ENCODE measurements around the gene TTLL1.

The TTLL1 gene

DNA sequence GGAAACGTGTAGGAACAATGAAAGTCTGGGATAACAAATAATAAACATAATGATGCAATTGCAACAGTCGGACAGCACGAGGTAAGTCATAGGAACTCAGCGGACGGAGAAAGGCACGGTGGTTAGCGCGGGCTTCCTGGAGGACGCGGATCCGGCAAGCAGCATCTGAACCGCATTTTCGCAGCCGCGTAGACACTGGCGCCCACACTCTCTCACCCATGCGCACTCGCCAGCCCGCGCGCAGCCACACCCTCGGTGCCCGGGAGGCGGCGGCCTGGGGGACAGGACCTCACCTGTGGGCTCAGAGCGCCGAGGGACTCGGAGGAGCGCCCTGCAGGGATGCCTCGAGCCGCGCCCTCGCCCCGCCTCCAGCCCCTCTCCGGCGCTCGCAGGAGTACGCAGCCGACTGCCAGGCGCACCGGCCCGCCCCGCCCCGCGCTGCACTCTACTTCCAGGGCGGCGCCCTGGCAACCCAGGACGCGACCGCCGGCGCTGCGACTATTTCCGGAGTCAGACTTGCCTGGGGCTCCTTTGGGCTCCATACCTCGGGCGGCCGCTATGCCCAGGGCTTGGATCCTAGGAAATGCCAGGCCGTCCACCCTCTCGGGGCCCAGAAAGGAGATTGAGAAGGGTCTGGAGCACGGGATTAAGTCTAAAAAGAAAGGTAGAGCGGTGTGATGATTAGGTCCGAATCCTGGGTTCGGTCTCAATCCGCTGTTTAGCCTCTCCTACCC, at the start of gene TTLL1:
TTLL1 (minus strand) TSS at position 408 of the 734 bp plus-strand sequence. CDS start 13,805 bp downstream, outside the sequence.
- DNase-seq (ENCODE audit: low spot score), result peak; percentile 94

DNA sequence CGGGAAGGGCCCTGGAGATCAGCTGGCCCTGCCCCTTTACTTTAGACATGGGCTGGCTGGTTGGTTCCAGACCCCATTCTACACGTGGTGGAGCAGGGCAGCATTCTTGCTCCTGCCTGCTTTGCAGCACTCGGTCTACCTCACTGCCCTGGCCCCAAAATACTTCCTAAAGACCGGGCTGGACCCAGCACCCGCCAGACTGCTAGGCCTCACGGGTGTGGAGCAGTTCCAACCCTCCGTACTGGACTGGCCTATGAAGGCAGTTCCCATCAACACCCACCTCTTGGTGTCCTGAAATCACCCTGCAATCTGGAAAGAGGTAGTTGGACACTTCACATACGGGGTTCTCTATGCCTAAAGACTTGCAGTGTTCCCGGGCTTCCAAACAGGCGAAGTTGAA, 47.6 kb upstream of the TTLL1 start:
- DNase-seq (ENCODE audit: low spot score), result no peak

DNA sequence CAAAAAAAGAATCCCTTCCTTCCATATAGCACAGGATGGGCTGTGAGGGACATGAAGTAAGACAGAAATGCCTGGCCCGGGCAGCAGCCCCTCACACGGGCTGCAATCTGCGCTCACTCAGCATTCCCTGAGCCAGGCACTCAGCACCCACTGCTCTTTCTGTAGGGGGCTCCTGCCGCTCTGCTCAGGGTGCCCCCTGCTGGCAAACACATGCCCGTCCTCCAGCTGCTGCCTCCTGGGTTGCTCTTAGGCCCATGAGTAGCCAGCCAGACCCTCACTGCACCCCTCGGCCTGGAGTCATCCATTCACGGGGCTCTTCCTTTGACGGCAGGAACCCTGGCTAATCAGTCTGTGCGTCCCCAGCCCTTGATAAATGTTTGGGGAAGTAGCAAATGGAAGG, 47.1 kb upstream of the TTLL1 start:
- DNase-seq (ENCODE audit: low spot score), result peak; percentile 88

DNA sequence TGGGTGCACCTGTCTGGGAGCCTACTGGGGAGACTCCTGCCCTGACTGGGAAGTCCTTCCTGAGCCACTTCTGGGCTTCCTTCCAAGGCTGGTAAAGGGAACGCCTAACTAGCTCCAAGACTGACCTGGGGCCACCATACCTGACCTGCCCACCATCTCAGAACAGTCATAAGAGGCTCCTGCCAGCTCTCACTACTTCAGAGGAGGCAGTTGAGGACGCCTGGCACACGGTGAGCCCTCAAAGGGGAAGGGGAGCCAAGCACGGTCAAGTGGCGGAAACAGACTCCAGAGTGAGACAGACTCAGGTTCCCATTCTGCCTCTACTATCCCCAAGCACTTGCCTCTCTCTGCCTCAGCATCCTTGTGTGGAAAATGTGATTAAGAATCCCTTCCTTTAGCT, 46.4 kb upstream of the TTLL1 start:
- no peak for DNase-seq (ENCODE audit: low spot score)

DNA sequence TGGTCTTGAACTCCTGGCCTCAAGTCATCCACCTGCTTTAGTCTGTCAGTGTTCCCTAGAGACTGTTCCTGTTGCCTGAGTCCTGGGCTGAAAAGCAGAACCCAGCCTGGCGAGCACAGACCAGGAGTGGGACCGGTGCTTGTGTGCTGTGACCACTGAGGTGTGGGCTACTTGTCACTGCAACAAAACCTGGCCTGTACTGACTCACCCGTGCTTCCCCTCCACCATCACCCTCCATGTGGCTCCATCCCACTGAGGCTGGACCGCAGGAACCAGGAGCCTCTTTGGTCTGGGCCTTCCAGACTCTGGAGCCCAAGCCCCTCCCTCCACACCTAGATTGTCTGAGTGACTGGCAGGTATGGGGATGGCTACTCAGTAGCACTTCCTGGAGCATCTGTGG, 45.4 kb upstream of the TTLL1 start:
- DNase-seq (ENCODE audit: low spot score), result no peak

DNA sequence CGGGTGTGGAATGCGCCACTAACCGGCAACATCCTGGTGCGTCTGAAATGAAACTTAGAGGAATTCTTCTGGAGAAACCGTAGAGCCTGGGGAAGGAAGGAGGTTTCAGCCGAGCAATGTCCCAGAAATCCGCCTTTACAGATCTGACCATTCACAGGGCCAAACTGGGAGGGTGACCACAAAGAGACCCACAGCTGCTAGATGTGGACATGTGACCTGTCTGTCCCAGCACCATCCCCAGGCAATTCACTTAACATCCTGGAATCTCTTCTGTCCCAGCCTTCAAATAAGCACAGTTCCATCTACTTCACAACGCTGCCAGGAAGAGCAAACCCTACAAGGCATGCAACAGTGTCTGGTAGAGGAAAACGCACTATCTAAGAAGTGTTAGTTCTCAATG, 44.2 kb upstream of the TTLL1 start:
- no peak for DNase-seq (ENCODE audit: low spot score)

DNA sequence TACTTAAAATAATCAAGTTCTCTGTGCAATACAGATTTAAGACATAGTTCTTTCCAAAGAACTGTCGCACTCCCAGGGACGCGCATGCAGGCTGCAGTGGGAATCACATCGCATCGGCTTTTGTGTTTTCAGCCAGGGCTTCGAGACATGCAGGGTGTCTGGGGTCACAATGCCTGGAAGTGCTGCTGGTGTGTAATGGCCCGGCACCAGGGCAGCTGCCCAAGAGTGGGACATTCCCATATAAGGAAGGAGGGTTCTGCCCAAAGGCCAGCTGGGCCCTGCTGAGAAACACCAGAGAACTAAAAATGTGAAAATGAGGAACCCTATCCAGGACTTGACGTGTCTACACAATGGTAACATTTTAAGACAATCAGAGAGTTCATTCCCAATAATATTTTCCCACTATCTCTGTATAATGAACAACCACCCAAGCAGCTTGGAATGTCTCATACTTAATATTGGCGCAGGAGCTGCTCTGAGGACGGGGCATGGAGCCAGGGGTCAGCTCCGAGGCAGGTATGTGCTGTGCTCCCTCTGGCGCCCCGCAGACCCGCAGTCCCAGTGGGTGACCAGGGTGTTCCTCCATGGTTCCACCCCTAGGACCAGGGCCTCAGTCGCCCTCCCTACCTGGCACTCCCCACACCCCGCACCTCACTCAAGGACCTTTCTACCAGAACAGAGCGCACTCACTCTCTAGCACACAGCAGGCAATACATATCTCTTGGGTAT, 42.7 kb upstream of the TTLL1 start:
- no peak for DNase-seq (ENCODE audit: low spot score)

DNA sequence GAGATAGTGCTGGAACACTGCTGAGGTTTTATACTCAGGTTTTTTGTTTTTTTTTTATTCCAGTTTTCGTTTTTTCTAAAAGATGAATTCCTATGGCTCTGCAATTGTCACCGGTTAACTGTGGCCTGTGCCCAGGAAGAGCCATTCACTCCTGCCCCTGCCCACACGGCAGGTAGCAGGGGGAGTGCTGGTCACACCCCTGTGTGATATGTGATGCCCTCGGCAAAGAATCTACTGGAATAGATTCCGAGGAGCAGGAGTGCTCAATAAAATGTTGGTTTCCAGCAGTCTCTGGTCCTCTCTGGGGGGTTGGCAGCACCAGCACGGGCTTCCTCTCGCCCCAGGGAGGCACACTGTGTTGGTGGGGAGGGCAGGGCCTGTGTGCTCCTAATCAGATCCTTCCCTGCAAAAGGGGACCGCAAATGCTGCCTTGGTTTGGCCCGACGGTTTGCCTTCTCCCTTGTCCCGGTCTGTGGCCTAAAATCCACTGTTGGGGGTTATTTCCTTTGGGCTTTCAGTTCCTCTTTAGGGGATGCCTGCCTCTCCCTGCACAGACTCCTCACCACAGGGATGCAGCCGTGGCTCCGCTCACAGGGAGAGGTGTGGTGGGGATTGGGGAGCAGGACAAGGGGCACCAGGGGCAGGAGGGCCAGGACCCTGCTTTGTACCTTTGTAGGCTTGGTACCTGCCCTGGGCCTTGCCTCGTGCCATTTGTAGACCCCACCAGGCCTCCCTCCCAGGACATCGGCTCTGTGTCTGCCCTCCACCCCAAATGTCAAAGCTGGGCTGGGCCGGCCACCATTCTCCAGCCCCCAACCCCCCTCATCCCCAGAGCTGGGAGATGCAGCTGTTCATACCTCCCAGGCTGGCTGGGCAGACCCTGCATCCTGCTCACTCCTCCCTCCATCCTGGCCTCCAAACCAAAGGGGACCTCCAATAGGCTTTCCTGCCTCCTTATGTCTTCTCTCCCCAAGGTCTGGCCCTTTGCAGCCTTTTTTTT, 40.5 kb upstream of the TTLL1 start:
- no peak for DNase-seq (ENCODE audit: low spot score)

DNA sequence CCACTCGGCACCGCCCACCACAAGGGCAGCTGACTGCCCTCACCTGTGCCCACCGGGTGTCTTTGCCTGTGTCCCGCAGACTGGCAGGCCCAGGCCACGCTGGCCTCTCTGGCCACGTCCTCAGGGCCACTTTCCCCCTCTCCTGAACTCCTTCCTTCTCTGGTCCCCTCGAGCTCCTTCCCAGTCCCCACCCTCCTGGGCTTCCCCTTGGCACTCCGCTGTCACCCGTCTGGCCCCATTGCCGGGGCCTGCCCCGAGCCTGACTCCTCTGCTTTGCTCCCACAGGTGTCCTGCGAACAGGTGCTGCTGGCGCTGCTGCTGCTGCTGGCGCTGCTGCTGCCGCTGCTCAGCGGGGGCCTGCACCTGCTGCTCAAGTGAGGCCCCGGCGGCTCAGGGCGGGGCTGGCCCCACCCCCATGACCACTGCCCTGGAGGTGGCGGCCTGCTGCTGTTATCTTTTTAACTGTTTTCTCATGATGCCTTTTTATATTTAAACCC, 39.8 kb upstream of the TTLL1 start:
- DNase-seq (ENCODE audit: low spot score), result no peak

DNA sequence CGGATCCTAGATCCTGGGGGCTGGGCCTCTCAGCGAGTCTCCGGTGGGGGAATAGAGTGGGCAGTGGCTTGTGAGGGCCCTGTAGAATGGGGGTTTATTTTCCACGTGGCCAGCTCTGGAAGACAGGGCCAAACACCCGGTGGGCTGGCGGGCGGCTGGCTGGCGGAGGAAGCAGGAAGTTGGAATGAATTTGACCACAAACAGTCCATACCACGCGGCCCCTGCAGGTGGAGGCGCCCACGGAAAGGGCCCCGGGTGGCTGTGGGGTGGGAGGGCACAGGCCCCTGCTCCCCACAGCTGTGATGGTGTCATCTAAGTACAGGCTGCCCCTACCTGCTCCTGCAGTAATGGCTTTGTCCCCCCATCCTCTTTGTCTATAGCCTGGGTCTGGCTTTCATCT, 38.9 kb upstream of the TTLL1 start:
- DNase-seq (ENCODE audit: low spot score), result no peak

DNA sequence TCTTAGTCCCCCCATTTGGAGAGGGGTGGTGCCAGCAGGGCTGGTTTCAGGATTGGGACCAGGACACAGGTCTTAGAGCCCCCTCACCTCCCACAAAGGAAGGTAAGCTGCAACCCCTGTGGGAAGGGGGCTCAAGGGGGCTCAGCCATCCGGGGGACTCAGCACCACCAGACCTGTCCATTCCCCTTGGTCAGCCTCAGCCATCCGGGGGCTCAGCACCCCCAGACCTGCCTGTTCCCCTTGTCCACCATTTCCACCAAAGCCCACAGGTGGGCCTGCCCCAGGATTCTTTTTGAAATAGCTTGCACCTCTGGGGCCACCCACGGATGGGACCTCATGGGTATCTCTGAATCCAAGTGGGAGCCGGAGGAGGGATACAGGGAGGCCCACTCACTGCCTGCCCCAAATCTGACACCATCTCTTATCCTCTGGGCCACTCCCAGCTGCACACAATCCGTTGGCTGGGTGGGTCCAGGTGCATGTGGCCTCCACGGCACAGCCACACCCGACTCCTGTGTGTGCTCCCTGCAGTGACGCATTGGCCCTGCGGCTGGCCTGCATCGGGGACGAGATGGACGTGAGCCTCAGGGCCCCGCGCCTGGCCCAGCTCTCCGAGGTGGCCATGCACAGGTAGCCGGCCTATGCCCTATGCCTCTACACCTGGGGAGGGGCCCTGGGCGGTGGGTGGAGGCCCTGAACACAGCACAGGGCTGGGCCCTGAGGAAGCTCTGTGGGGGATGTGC, 38.1 kb upstream of the TTLL1 start:
- no peak for DNase-seq (ENCODE audit: low spot score)

DNA sequence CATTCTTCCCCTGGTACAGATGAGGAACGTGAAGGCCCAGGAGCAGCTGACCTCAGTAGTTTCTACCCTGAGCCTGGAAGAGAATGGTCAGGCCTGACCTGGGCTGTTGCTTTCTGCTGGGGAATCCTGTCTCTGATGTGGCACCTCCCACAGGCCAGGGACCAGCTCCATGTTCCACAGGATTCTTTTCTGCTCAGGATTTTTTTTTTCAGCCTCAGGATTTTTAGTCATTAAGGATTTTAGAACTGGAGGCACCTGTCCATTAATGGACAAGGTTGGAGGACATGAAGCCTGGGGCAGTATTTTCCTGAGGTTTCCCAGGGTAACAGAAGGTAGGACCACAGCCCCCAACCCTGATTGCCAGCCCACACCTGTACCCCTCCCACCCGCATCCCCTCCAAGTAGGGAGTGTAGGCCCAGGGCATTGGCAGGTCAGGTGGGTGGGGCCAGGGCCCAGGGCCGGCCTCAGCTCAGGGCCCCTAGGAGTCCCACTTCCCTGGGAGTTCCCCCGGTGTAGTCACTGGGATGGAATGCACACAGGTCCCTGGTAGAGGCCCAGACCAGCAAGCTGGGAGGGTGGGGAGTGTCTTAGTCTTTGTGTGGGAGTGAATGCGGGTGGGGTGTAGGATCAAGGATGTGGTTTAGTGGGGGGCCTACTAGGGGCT, 37.4 kb upstream of the TTLL1 start:
- DNase-seq (ENCODE audit: low spot score), result no peak

DNA sequence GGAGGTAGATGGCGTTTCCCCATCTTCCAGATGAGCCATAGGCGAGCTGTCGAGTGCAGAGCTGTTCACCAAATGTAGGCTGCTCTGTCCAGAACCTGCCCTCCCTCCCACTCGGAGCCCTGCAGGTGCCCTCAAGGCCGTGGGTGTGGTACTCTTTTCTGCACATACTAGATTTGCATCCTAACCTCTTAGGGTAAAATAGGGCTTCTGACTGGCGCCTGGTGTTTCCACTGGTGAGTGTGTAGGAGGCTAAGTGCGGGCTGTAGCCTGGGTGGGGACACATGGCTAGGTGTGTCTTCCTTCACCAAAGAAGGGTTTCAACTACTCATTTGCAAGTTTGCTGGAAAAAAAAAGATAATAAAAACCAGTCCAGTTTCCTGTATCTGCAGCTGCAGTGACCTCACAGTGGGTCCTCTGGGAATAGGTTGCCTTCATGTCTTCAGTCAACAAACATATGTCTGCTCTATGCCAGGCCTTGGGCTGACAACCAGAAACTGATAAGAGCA, 29.8 kb upstream of the TTLL1 start:
- peak; percentile 85 for DNase-seq (ENCODE audit: low spot score)

DNA sequence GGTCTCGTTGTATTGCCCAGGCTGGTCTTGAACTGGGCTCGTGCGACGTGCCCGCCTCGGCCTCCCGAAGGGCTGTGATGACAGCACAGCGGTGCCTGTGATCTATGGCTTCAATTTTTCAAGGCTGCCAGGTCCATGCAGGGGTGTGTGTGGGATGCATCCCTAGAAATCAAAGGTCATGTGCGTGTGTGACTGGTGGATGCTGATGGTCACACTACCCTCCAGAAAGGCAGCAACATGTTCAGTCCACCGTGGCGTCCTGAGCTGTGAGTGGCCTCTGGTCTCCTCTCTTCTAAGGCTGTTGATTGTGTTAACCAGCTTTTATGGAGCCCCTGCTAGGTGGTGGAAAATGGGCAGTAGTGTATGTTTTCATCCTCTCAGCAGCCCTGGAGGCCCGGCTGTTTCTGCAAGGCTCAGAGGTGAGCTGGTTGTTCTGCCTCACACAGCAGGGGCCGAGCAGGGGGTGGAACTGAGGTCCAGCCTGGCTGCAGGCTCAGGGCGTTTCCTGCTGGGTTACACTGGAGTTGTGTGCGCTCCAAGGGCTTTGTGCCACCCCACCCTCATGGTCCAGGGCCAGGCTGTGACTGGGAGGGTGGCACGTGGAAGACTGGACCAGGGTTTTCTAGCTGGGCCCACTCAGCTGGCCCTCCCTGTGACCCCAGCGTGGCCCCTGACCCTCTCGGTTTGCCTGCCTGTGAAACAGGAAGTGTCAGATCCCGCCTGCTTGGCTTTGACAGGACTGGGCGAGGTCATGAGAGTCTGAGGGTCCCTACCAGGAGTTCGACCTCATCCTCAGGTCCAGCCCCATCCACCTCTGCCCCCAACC, 29.0 kb upstream of the TTLL1 start:
- DNase-seq (ENCODE audit: low spot score), result no peak

DNA sequence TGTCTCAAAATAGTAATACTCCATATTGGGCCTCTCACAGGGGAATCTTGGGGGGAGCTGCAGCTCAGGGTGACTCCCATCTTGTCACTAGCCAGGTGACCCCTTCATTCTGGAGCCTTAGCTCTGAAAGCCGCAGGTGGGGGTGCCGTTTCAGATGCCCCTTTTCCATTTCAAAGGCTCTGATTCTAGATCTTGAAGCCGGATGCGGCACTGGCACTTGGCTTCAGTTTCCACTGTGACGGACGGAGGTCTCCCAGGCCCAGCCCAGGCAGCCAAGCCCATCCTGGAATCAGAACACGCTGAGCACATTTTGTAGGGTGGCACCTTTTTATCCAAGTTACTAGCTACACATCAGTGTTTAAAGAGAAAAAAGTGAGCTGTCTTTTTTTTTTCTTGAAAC, 27.7 kb upstream of the TTLL1 start:
- no peak for DNase-seq (ENCODE audit: low spot score)

DNA sequence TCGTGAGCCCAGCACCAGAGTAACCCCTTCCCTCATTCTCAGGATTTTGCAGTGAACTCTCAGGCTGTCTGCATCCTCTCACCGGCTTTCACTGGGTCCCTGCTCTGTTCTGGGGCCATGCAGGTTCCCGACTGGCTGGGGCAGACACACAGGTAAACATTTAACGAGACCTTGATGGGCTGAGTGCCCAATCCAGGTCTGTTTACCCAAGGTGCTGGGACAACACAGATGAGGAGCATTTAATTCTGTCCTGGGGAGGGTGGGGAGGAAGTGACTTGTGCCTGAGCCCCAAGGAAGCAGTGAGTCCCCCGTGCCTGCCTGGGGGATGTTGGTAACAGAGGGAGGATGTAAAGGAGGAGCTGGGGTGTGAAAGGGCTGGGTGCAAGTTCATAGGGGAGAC, 25.8 kb upstream of the TTLL1 start:
- DNase-seq (ENCODE audit: low spot score), result no peak

DNA sequence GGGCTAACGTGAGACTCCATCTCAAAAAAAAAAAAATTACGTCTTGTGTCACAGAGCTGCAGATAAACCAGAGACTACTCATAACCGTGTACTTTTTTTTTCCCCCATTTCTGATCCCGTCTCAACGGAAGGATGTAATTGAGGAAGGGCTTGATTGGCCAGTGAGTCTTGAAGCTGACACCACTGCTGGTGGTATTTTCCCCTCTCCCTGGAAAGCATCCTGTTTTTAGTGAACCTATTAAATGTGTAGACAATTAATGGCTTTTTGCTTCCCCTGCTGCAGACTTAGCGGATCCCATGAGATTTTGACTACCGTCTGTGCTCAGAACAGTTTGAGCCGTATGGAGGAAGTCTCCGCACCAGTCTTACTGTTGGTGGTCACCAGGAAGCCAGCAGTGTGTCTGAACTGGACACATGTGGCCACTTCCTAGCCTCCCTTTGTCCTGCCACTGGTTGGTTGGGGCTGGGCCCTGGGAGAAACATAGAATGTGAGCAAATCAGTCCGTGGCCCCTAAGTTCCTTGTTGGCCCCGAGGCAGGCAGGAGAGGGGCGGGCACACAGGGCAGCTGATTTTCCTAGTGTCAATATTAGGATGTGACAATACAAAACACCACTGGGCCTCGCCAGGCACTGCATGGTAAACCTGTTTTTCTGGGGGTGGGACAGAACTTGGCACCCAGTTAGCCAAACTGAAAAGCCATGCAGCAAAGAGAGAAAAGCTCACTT, 24.5 kb upstream of the TTLL1 start:
- no peak for DNase-seq (ENCODE audit: low spot score)

DNA sequence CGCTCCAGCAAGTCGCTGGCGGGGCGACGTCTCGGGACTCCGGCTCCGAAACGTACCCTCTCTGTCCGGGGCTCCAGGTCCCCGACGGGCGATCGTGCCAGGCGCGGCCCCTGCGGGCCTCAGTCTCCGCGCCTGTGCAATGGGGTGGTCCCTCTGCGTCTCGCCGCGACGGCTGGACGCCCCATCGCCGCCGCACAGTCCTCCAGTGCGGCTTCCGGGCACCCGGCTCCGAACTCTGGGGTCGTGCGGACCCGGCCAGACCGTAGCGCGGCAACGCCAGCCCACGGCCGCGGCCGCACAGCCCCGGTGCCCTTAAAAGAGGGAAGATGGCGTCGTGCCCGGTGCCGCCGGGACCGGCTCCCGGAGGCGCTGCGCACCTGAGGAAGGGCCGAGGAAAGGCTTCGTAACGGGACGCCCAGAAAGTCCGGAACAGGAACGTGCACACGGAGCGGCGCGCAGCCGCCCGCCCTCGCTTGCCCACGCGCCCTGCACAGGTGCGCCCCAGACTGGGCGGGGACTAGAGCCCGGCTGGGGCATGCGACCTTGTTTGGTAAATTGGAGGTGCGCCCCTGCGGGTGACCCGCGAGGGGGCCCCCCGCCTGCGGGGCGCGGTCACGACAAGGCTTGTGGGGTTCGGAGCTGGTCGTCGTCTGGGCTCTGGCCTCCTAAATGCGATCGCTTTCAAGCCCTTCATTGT, 21.9 kb upstream of the TTLL1 start:
- peak; percentile 77 for DNase-seq (ENCODE audit: low spot score)
